Ovary (tissue), 9 donors: Measurements from ENCODE around the gene INCA1. TPM values are rescaled to one million over a fixed set of nuclear protein-coding genes. Genes with fewer than 3 reads are reported as not detected.

Experiments
- DNase-seq, 5 donors: peaks; one replicate each; pipeline ENCODE4 v3.0.0-alpha.2; 2019 to 2020
- H3K27ac ChIP-seq, 2 donors: fragments of 200-600 bp; one replicate each; pipeline versions ENCODE4 v1.5.1 to v1.8.0; 2019 to 2022
- H3K27me3 ChIP-seq: fragments of 200-600 bp; one replicate; pipeline ENCODE4 v1.8.0; 2022
- H3K36me3 ChIP-seq: fragments of 200-600 bp; sonication (generic); one replicate; pipeline ENCODE4 v1.5.1; 2019
- H3K4me1 ChIP-seq: one replicate; pipeline ENCODE4 v1.8.1; 2013; ENCODE audit warnings: mild to moderate bottlenecking, moderate library complexity; ENCODE audit not compliant: insufficient read depth
- H3K4me3 ChIP-seq: fragments of 200-600 bp; sonication (generic); one replicate; pipeline ENCODE4 v1.5.1; 2017
- H3K9me3 ChIP-seq, 2 donors: fragments of 200-600 bp in 1 of 2; sonication (generic) in 1 of 2; one replicate each; pipeline versions ENCODE4 v1.5.1 to v1.8.1; 2013 to 2019; ENCODE audit warnings: mild to moderate bottlenecking in 1 of 2, moderate library complexity in 1 of 2
- CTCF ChIP-seq, 3 donors: fragments of 450-650 bp in 2 of 3; fragments of 200-600 bp in 1 of 3; IDR thresholded peaks; one replicate each; pipeline versions ENCODE4 v1.5.1 to v1.8.0; 2016 to 2022; ENCODE audit warnings: antibody characterized with exemption in 3 of 3, mild to moderate bottlenecking in 1 of 3
- EP300 ChIP-seq: sonication (generic); formaldehyde crosslinking; IDR thresholded peaks from one replicate; pipeline ENCODE4 v1.6.1; 2017; ENCODE audit warnings: antibody characterized with exemption
- POLR2A ChIP-seq: fragments of 450-650 bp; IDR thresholded peaks from one replicate; pipeline ENCODE4 v1.6.1; 2017; ENCODE audit warnings: antibody characterized with exemption, mild to moderate bottlenecking, moderate library complexity
- WGBS, 3 donors: extraction: QIAGEN DNeasy Blood & Tissue Kit in 1 of 3; methylation state at CpG; one replicate each; pipeline versions ENCODE4 v1.1.5 to v1.1.7; 2013 to 2017; 5-methylcytosine and 5-hydroxymethylcytosine counted together
- intact Hi-C, 4 donors: fragments of 100-400 bp; cut with DNase I; formaldehyde crosslinking; loops; one replicate each; pipeline versions ENCODE4 v1.11.0 to v1.15.1; 2022 to 2023
- polyA plus RNA-seq, 2 donors: library from polyadenylated mRNA; stranded (reverse); fragments of 200-250 nt in 1 of 2; fragments of 350-450 nt in 1 of 2; fragmentation: Illumina TruSeq in 1 of 2; extraction: RNeasy Lipid Tissue Mini Kit (QIAGEN cat#74804) in 1 of 2; gene quantifications; one replicate each; pipeline ENCODE4 v1.2.3, GENCODE V29; 2013 to 2014
- total RNA-seq, 7 donors: library from RNA; depleted of rRNA in 2 of 7; stranded (reverse); fragments of >200 nt in 2 of 7; fragmentation: NEBNext Ultra II Directional in 3 of 7; extraction: Animal tissue kit (Norgen Biotek cat#: 25700) in 3 of 7; gene quantifications; one replicate each; pipeline versions ENCODE4 v1.1.0 to v1.2.4, GENCODE V29; 2016 to 2023
- donor health status: DM: no; HTN: no; CAD: no; lungs with moderate emphysema.
- donor health status: DM: no; HTN: no; CAD: no.
- donor health status: Bipolar disorder and iron deficiency.
- donor health status: DM: yes; HTN: yes; CAD: no.
- donor health status: DM: no; HTN: no; CAD: no.
- donor health status: DM: yes; HTN: yes; CAD: no.

INCA1 gene
- total and polyA plus RNA-seq, 9 donors: 0.95 to 5.0 (median 1.9) TPM

GRCh38 chr17:4951486-4951885, 45.8 kb downstream of the INCA1 start:
- H3K27ac ChIP-seq: no peak overlapping the region
- intact Hi-C loops: no loop called here
- no peaks in the 10 kb centered on the region for H3K36me3 ChIP-seq
- no peaks in the 10 kb centered on the region for H3K4me1 ChIP-seq
- no peaks in the 10 kb centered on the region for H3K27me3 ChIP-seq
- no peak for DNase-seq
- no peak for TF ChIP-seq CTCF (IDR thresholded peaks at IDR 0.05)
- no peak for TF ChIP-seq POLR2A
- TF ChIP-seq EP300: no peak
- H3K4me3 ChIP-seq: no peak overlapping the region
- no peaks in the 10 kb centered on the region for H3K9me3 ChIP-seq
- WGBS, 3 donors: 78 to 85% (median 81%) methylated on average over 3 of the region's 3 CpGs

GRCh38 chr17:4950746-4951204, 46.5 kb downstream of the INCA1 start, which contains the start of gene ENO3:
Gene ENO3, plus strand, starts transcription at chr17:4951119. Its CDS starts 711 bp downstream, at chr17:4951830.
- Histone ChIP-seq H3K27ac (peak within 1 kb of the TSS; percentile 82 to 96), H3K4me1 (no peaks in the 10 kb centered on the region), H3K36me3 (no peaks in the 10 kb centered on the region), H3K9me3 (no peaks in the 10 kb centered on the region), H3K4me3 (peak within 1 kb of the TSS; percentile 100), H3K27me3 (no peaks in the 10 kb centered on the region)
- intact Hi-C loops: no loop called here
- peak in 4 of 5 donors; percentile 58 to 72 (median 62) for DNase-seq
- TF ChIP-seq CTCF (IDR thresholded peaks at IDR 0.05) (no peak), EP300 (no peak), POLR2A (no peak)
- 48 to 61% (median 60%) methylated on average over 7 of the region's 7 CpGs for WGBS, 3 donors

- Histone ChIP-seq H3K27ac (peak overlapping the region; percentile 82 to 96), H3K36me3 (no peaks in the 10 kb centered on the region), H3K4me3 (peak overlapping the region; percentile 100), H3K9me3 (no peaks in the 10 kb centered on the region), H3K4me1 (peaks cover 2% of the 10 kb centered on the region), H3K27me3 (no peaks in the 10 kb centered on the region)
- TF ChIP-seq EP300: no peak
- no peak for TF ChIP-seq CTCF (IDR thresholded peaks at IDR 0.05)
- TF ChIP-seq POLR2A: no peak
- 15 to 21% (median 17%) methylated on average over 28 to 52 of the region's 52 CpGs for WGBS, 3 donors
- intact Hi-C loops: no loop called here
- peak; percentile 59 to 76 (median 74) for DNase-seq
Observed at GRCh38 chr17:4950075-4950745, 47.1 kb downstream of the INCA1 start.

- Histone ChIP-seq H3K4me1 (peaks cover 2% of the 10 kb centered on the region), H3K27ac (peak overlapping the region; percentile 82 to 96), H3K4me3 (peak overlapping the region; percentile 100), H3K9me3 (no peaks in the 10 kb centered on the region), H3K36me3 (no peaks in the 10 kb centered on the region), H3K27me3 (no peaks in the 10 kb centered on the region)
- WGBS, 3 donors: 0 to 1% (median 1%) methylated on average over 24 to 75 of the region's 75 CpGs
- intact Hi-C loops: no loop called here
- TF ChIP-seq EP300 (no peak), CTCF (IDR thresholded peaks at IDR 0.05) (no peak)
- peak; percentile 78 to 81 (median 80) for DNase-seq
Observed at GRCh38 chr17:4949321-4950074, 47.8 kb downstream of the INCA1 start.
